HG03342 (cell line): ENCODE measurements around the gene EXOC6B.

Source experiments
- ATAC-seq: cut with Tn5 transposase; IDR thresholded peaks from one replicate; pipeline ENCODE4 v1.9.1; 2021; ENCODE audit warnings: mild to moderate bottlenecking, moderate library complexity; ENCODE audit not compliant: unreplicated experiment

The EXOC6B gene

DNA sequence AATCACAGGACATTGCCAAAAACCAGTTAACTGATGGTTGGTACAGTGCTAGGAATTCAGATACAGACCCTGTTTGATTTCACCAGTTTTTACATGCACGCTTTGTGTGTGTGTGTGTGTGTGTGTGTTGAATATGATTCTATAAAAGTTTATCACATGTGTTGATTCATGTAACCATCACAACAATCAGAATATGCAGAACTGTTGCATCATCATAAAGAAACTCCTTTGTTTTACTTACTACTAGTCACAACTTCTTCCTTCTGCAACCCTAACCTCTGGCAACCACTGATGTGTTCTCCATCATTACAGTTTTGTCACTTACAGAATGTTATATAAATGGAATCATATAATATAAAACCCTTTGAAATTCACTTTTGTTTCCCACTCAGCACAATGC lies 533.4 kb downstream of the EXOC6B start:
- no peak for ATAC-seq

DNA sequence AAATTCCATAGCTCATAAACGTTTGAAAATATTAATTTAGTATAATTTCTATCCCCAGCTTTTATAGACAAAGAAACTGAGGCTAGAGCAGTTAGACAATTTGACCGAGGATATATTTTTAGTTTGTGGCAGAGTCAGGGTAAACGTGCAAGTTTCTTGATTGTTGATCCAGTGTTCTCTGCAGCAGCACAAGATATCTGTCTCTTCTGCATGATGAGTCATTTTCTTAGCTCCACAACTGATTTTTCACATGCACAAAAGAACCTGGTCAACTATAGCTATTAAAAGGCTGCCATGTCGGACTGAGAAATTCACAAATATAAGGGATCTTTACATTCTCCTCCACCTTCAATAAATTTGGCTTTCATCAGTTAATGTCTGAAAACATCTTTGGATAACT lies 534.8 kb downstream of the EXOC6B start:
- no peak for ATAC-seq

DNA sequence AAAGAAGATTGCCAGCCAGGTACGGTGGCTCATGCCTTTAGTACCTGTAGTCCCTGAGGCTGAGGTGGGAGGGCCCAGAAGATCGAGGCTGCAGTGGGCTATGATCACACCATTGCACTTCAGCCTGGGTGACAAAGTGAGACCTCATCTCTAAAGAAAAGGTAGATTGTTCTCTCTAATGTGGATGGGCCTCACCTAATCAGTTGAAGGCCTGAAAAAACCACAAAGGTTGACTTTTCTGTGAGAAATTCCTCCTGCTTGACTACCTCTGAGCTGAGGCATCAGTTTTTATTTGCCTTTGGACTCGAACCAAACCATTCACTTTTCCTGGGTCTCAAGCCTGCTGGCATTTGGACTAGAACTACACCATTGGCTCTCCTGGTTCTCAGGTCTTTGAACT lies 536.1 kb downstream of the EXOC6B start:
- no peak for ATAC-seq

DNA sequence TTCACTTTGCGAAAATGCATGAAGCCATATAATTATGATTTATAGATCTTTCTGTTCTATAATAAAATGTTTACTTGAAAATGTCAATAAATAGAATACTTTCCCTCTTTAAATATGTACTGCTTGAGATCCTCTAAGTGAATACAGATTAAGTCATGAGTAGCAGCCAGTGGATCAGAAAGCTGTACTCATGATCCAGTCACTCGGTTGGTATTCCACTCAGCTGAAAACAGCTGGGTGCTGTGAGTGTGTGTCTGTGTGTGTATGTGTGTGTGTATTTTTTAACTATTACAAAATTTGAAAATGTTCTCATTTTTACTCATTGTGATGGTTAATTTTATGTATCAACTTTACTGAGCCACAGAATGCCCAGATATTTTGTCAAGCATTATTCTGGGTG lies 536.5 kb downstream of the EXOC6B start:
- no peak for ATAC-seq

DNA sequence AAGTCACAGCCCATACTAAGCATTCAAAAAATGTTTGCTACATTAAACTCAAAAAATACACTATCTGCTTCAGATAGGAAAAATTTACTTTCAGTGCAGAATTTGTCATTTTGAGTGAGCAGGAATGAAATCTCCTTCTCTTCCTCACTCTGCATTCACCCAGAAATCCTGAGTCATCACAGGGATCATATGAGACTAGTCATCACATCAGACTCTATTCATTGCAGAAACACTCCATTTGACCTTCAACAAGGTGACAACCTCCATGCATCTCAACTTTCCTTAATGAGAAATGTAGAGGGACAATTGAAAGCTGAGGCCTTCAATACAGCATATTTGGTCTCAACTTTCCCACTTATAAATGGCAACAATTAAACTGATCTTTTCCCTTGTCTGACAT lies 547.8 kb downstream of the EXOC6B start:
- ATAC-seq: no peak

DNA sequence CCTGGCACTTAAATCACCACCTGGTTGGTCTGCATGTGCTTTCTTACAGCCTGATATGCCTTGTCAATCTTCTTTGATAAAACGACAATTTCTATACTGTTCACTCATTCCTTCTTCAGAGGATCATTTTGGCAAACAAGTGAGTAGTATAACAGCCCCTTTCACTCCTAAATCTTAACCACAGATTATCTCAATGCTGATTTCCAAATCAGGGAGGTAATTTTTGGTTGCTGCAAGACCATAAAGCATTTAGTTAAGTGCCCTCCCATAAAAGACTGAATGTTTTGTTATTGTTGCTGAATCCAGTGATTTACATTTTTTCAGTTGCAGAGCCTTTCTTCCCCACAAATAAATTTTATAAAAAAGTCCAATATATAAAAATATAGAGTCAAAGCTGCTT lies 549.0 kb downstream of the EXOC6B start:
- no peak for ATAC-seq

DNA sequence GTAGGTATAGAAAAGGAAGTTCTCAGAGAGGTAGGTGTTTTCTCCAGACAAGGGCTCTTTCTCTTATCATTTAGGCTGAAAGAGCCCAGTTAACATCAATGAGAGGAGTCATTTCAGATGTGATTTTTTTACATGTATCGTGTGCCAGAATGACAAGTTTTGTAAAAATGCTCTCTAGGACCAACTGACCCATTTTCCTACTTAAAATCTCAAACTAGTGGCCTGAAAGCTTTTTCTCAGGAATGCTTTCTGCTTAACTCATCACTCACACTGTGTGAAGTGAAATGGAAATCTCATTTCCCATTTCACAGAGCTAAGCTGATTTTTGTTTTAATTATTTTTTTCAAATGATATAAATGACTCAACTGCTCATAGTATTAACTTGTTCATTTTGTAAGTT lies 549.5 kb downstream of the EXOC6B start:
- ATAC-seq: no peak

DNA sequence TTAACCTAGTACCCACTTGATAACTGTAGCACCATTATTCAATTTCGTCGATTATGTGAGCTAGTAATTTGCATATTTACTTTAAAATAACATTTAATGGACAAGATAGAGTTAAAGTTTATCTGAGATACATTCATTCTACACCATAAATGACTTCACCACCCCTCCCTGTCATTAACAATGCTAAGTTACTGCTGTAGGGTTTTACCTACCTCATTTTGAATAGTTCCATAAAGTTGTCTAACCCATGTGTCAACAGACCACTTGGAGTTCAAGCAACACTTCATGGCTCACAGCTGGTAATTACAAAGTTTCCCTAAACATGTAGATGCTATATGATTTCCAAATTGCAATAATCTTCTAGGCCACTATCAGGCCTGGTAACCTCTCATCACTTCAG lies 550.7 kb downstream of the EXOC6B start:
- ATAC-seq: no peak

DNA sequence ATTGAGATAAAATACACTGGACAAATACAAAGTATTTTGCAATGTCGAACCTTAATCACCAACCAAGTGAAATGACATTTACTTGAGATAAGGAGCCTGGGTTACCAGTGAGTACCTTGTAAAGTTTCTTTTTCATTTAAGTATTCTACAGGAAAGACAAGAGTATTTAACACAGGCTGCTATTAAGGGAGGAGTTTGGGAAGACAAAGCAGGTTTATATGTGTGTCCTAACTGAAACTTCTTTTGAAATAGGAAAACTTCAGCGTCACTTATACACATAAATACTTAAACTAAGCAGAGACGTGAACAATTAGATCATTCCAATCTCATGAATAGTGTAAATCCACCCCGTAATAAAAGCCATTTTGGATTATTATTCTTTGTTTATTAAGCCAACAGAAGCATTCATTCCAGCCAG lies 551.4 kb downstream of the EXOC6B start:
- no peak for ATAC-seq

DNA sequence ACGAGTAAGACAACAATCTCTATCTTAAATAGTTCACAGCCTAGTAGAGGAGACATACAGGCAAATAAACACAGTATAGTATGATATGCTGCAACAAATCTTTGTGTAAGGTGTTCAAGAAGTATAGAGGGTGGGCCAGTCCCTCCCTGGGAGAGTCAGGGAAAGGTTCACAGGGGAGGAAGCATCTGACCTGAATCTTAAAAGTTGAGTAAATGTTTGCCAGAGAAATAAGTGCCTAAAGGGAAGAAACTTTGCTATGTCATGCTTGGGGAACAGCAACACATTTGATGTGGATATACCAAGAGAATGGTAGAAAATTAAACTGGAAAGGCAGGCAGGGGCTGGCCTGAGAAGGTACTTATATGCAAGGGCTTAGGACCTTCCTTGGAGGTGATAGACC lies 552.4 kb downstream of the EXOC6B start:
- ATAC-seq: no peak

DNA sequence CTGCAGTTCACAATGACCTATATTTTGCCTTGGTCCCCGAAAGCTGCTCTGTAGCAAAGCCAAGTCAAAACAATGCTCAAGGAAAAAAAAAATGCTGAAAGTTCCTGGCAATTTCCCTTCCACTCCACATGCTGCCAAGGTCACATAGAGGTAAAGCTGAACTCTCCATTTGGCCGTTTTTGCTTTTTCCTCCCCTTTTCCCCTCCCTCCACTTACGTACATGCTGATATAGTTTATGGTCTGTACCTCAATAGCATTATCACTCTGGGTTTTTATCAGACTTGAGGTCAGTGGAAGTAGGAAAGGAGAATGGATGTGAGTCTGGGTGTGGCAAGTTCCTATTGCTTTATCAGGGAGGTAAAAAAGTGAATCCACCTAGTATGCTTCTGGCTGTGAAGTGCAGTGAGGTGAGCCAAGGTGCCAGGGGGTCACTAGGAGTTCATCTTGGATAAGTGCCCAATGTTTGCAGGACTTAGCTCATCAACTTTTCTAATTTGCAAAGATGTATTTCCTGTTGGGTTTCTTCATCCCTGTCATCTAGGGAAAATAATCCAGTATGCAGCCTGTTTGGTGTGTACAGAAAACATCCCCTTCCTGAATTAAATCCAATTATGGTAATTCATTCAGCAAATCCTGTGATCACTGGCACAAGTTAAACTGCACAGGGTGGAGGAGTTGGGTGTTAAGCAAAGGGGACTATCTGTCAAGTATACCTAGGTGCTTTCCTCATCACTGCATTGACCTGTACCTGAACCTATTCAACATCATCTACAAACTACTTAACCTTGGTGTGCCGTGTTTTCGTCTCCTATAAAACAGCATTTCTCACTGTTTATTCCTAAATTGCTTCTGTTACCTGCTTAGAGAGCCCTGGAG lies 553.8 kb downstream of the EXOC6B start:
- no peak for ATAC-seq

DNA sequence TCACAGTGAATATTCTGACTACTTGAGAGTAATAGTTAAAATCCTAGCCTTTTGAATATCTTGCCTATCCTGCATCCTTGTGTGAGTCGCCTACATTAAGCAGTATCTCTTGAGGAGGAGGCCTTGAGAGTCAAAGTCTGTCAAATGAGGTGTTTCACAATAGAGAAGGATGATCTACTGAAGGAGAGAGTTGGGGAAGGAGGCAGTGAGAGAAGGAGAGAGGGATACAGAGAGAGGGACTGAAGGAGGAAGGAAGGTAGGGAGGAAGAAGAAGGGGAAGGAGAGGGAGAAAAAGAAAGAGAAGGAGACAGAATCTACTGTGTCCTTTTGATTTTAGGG lies 554.6 kb downstream of the EXOC6B start:
- no peak for ATAC-seq

DNA sequence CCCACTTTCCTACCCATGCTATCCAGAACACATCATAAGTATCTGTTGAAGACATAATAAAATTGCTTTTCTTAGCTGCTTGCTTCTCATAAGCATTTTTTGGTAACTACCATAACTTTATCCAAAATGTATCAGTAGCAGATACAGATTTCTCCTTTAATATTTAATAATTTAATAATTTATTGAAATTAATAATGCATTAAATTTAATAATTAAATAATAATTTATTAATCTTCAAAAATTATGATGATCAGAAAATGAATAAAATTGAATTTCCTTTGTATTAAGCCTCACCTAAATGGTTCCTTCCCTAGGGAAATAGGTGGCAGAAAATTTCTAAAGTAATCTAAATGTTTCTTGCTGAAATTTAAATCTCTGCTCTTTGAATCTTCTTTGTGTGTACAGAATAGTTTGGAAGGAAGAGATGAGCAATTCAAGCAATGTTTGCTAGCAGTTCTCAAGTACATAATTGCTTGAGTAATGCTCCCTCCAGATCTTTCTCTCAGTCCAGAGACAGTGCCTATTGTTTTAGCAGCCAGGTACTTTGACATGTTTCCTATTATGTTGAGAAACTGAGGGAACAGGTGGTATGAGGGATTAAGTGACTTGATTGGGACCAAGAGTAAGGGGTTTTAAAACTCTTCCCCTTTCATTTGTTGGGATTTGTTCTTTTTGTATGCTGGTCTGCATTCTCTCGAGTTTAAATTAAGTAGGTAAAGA lies 555.1 kb downstream of the EXOC6B start:
- no peak for ATAC-seq

DNA sequence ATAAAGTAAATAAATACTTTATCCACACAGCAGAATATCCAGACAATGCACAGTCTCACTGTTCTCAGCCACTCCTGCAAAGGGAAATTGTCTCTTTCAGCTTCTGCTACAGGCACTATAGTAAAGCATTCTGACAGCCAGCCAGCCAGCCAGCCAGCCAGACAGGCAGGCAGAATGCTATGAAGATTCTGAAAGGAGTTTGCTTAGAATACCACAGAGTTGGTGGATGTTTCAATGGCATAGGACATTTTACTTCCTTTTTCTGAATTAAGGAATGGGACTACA lies 562.1 kb downstream of the EXOC6B start:
- no peak for ATAC-seq

DNA sequence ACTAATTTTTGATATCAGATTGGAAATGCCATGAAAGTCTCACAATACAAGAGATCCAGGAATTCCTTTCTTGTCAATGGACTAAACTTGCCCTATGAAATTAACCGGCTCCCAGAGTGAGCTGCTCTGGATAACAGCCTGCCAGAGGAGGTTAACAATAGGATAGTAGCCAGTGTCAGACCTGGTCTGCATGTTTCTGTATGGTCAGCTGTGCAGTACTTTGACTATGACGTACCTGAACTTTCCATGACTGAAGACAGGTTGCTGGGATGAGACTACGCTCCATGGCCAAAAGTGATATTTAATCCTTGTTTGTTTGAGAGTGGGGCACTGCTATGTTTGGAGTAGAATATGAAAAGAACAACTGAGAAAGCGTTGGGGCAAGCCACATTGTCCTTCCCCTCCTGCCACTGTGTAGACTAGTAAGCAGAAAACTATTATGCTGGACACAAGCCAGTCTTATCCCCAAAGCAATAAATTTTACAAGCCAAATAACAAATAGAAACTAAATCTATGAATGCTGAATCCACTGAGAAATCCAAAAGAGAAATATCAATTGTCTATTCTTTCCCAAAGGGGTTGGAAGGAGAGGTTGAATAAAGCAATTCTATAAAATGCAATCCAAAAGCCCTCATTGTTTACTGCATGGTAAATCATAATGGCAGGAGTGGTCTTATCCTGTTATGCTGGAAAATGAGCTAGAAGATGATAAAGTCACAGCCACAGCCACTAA lies 562.6 kb downstream of the EXOC6B start:
- ATAC-seq: no peak

DNA sequence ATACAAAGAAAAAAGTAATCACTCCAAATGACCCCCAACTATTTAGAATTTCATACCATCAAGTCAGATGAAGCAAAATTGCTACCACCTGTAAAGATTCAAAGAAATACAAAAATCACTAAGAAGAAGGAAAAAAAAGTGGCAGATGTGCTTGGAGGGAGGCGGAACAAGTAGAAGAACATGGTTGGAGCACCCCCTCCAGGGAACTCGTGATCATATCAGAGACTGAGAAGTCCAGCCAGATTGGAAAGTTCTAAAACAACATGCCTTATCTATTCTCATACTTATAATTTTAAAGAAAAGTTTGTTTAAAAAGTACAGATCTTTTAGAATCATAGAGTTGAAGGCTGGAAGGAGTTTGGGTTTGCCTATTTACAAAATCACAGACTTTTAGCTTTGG lies 564.8 kb downstream of the EXOC6B start:
- no peak for ATAC-seq

DNA sequence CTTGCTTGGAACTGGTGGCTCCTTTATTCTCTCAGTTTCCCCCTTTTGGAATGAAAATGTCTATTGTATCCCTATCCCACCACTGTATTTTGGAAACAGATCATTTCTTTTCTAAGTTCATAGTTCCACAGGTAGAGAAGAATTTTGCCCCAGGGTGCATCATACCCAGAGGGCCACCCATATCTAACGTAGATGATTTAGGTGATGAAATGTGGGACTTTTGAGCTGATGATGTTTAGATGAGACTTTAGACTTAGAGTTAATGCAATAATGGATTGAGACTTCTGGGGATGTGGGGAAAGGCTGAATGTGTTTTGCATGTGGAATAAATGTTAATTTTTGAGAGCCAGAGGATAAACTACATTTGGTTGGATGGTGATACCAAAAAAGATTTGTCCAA lies 570.3 kb downstream of the EXOC6B start:
- no peak for ATAC-seq

DNA sequence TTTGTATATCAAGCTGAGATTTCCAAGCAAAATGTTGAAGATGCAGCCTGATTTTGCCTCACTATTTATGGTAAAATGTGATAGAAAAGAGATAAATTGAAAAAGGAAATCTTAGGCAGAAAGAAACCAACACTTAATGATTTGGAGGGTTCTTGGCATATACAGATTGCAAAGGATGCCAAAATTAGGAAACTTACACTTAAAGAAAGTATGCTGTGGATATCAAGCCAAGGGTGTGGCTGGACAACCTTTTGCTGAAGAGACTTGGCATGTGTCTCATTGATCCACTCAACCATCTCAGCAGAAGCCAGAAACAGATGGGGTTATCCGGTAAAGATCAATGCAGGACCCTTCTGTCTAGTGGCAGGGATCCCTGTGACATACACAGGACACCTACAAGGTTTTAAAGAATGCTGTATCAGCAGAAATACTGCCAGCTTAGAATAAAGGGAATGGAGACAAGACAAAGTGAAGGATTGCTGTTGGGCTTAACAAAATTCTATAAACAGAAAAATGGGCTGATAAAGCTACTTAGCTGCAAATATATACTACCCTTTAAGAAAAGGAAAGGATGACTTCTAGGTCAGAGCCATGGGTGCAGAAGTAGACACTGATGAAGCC lies 570.9 kb downstream of the EXOC6B start:
- ATAC-seq: no peak

DNA sequence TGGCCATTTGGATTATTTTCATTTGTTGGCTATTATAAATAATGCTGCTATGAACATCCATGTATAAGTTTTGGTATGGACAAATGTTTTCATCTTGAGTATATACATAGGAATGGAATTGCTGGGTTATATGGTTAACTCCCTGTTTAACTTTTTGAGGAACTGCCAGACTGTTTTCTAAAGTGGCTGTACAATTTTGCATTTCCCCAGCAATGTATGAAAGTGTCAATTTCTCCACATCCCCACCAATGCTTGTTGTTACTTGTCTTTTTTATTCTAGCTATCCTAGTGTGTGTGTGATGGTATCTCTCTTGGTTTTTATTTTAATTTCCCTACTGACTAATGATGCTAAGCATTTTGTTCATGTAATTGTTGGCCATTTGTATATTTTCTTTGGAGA lies 587.5 kb downstream of the EXOC6B start:
- ATAC-seq: no peak

DNA sequence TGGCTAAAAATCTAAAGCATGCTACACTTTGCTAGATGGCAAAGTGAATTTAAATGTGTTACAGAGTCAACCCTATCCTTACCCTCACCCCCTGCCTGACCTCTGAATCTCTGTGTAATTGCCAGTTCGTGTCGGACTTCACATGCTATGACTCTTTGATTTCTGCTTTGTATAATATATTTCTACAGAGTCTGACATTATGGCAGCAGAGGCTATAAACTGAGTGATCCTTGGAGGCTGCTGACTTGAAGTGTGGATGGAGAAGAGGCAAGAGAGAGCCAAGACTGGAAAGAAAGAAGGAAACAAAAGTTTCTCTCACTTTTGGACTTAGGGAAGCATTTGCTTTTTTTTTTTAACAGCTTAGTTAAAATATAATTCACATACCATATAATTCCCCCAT lies 588.3 kb downstream of the EXOC6B start:
- no peak for ATAC-seq

DNA sequence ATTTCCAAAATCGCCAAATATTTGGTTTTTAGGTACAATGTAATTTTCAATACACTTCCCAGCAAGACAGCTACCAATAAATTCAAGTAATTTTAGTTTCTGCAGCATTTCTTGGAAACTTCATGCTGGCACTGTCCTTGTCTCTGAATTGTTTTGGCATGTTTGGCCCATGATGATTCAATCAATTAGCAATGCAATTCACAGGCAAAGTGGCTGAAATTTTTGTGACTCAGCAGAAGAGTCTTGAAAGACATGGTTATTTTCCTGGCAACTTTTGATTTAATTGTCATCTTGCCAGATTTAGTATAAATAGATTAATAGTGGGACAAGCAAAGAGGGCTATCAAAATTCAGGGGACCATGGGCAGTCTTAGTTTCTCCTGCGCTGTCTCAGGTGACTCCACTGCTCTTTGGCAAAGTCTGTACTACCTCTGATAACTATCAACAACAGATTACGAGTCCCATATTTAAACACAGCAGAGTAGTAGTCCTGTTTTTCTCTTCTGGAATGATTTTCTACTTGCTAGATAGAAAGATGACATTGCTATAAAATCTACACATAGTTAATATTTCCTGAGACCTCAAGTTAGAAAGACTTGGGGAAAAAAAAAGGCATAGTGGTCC lies 589.3 kb downstream of the EXOC6B start:
- ATAC-seq: no peak
